LoVo (cell line): ENCODE measurements around the gene CD151.

Experiments
- DNase-seq: peaks from one replicate; pipeline ENCODE4 v3.0.0-alpha.2; 2016; ENCODE audit warnings: low spot score

Gene CD151

GRCh38 chr11:832529-833113, at the start of gene CD151:
Gene CD151 (plus strand): TSS chr11:832952. CDS start chr11:836070, 3,118 bp downstream.
- DNase-seq, result peak; percentile 66

- no peak for DNase-seq
Observed at GRCh38 chr11:783581-784015, 49.2 kb upstream of the CD151 start.

GRCh38 chr11:786235-787083, 46.3 kb upstream of the CD151 start:
- DNase-seq, result no peak

- no peak for DNase-seq
Observed at GRCh38 chr11:787084-787675, 45.6 kb upstream of the CD151 start.

GRCh38 chr11:788009-788640, 44.6 kb upstream of the CD151 start:
- no peak for DNase-seq

GRCh38 chr11:788953-789940, 43.5 kb upstream of the CD151 start:
- DNase-seq, result no peak

- DNase-seq, result no peak
Observed at GRCh38 chr11:789943-790342, 42.8 kb upstream of the CD151 start, which contains the start of gene CEND1. Gene CEND1 (minus strand): TSS chr11:790090. CDS start chr11:788576, 1,514 bp downstream.

- no peak for DNase-seq
Observed at GRCh38 chr11:790721-791564, 41.8 kb upstream of the CD151 start.

GRCh38 chr11:791658-792534, 40.9 kb upstream of the CD151 start:
- DNase-seq, result no peak

- no peak for DNase-seq
Observed at GRCh38 chr11:792535-792821, 40.3 kb upstream of the CD151 start.

GRCh38 chr11:792873-793272, 39.9 kb upstream of the CD151 start:
- no peak for DNase-seq

- DNase-seq, result no peak
Observed at GRCh38 chr11:793556-793955, 39.2 kb upstream of the CD151 start.

GRCh38 chr11:794013-794765, 38.6 kb upstream of the CD151 start:
- no peak for DNase-seq

GRCh38 chr11:794766-795633, 37.8 kb upstream of the CD151 start:
- DNase-seq, result no peak

GRCh38 chr11:795634-796564, 36.9 kb upstream of the CD151 start:
- peak; percentile 80 for DNase-seq

GRCh38 chr11:796565-797295, 36.0 kb upstream of the CD151 start:
- DNase-seq, result no peak
